ENCODE data around the gene CFAP410. TPM values are rescaled to one million over a fixed set of nuclear protein-coding genes. Genes with fewer than 3 reads are reported as not detected.
"Not testable (repeated sequence)": the region's sequence is repeated elsewhere in the genome, so short reads cannot be mapped to it uniquely, and the experiment has no call there.

CFAP410 gene
- total RNA-seq, 2 donors from 2014 or later = 33.1 to 35.7 TPM

DNA sequence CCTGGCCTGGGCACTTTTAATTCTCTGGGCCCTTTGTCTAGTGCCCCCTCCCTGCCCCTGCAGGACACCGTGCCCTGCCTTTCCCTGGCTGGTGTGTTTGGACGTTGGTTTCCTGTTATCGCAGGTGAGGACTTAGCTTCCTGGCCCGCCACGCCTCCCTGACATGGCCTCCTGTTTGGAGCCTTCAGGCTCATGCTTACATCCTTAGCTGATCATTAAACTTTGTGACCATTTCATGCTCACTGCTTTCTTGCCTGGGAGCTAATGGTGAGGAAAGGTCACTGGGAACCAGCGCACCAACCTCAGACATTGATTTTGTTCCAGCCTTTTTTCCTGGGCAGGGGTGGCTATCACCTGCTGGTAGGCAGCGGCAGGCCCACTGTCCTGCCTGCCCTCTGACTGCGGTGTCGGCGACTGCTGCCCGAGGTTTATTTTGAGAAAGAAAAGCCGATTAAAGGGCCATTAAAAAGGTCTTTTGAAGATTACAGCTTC lies 35.7 kb downstream of the CFAP410 start:
- H3K4me1 Mint-ChIP-seq = peaks cover 25% of the 10 kb centered on the region
- DNase-seq = no peak
- peaks cover 15% of the 10 kb centered on the region for H3K36me3 Mint-ChIP-seq (ENCODE audit: low read depth)
- H3K36me3 ChIP-seq (ENCODE audit: control insufficient read depth, insufficient read depth, low read length) = peaks cover 25% of the 10 kb centered on the region
- 91 to 94% methylated on average over 8 to 12 of the region's 12 CpGs for WGBS, 2 experiments (ENCODE audit: insufficient coverage in 1 of 2, insufficient read length in 1 of 2)
- H3K27me3 ChIP-seq (ENCODE audit: control insufficient read depth, insufficient read depth, low read length, poor library complexity, severe bottlenecking) = no peaks in the 10 kb centered on the region
- peak overlapping the region; percentile 50 for H3K27ac Mint-ChIP-seq
- no peak overlapping the region for H3K4me3 ChIP-seq (ENCODE audit: low read length)
- H3K27ac ChIP-seq (ENCODE audit: low read depth, low read length) = peak overlapping the region; percentile 62
- TF ChIP-seq, protein P1, sequence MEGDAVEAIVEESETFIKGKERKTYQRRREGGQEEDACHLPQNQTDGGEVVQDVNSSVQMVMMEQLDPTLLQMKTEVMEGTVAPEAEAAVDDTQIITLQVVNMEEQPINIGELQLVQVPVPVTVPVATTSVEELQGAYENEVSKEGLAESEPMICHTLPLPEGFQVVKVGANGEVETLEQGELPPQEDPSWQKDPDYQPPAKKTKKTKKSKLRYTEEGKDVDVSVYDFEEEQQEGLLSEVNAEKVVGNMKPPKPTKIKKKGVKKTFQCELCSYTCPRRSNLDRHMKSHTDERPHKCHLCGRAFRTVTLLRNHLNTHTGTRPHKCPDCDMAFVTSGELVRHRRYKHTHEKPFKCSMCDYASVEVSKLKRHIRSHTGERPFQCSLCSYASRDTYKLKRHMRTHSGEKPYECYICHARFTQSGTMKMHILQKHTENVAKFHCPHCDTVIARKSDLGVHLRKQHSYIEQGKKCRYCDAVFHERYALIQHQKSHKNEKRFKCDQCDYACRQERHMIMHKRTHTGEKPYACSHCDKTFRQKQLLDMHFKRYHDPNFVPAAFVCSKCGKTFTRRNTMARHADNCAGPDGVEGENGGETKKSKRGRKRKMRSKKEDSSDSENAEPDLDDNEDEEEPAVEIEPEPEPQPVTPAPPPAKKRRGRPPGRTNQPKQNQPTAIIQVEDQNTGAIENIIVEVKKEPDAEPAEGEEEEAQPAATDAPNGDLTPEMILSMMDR (conservative IDR thresholded peaks at IDR 0.05) = no peak
- H3K4me1 ChIP-seq (ENCODE audit: control insufficient read depth, insufficient read depth, low read length) = peaks cover 13% of the 10 kb centered on the region
- H3K9ac ChIP-seq (ENCODE audit: extremely low read depth, low read length, poor library complexity, severe bottlenecking) = no peak overlapping the region
- no peaks in the 10 kb centered on the region for H3K9me3 ChIP-seq (ENCODE audit: control insufficient read depth, low read length)
- H3K4me3 Mint-ChIP-seq = peak overlapping the region; percentile 67
- H3K9me3 Mint-ChIP-seq = no peaks in the 10 kb centered on the region
- peaks cover 2% of the 10 kb centered on the region for H3K27me3 Mint-ChIP-seq (ENCODE audit: insufficient read depth)

DNA sequence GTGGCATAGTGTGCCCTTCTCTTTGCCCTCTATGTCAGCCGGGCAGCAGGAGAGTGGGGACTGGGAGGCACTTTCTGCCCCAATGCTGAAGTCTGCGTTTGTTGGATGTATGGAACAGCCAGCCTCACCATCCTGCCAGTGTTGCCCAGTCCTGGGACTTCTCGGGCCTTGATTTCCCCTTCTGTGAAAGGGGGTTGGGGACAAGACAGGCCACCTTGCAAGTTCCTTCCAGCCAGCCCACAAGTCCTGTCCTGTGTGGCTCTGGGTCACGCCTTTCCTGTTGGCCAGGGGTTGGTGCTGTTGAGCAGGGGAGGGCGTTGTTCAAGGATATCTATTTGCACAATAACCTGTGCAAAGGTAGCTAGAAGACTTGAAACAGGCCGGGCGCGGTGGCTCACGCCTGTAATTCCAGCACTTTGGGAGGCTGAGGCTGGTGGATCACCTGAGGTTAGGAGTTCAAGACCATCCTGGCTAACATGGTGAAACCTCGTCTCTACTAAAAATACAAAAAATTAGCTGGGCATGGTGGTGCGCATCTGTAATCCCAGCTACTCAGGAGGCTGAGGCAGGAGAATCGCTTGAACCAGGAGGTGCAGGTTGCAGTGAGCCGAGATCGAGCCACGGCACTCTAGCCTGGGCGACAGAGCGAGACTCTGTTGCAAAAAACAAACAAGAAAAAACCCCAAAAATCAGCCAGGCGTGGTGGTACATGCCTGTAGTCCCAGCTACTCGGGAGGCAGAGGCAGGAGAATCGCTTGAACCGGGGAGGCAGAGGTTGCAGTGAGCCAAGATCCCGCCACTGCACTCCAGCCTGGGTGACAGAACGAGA lies 36.4 kb downstream of the CFAP410 start:
- Histone ChIP-seq H3K4me3 (ENCODE audit: low read length) (peak overlapping the region; percentile 89), H3K36me3 (ENCODE audit: control insufficient read depth, insufficient read depth, low read length) (peaks cover 19% of the 10 kb centered on the region), H3K4me1 (ENCODE audit: control insufficient read depth, insufficient read depth, low read length) (peaks cover 13% of the 10 kb centered on the region)
- H3K27ac ChIP-seq (ENCODE audit: low read depth, low read length); H3K9ac ChIP-seq (ENCODE audit: extremely low read depth, low read length, poor library complexity, severe bottlenecking); H3K9me3 ChIP-seq (ENCODE audit: control insufficient read depth, low read length); H3K27ac Mint-ChIP-seq; H3K27me3 ChIP-seq (ENCODE audit: control insufficient read depth, insufficient read depth, low read length, poor library complexity, severe bottlenecking); H3K9me3 Mint-ChIP-seq; H3K36me3 Mint-ChIP-seq (ENCODE audit: low read depth); H3K27me3 Mint-ChIP-seq (ENCODE audit: insufficient read depth): not testable (repeated sequence)
- peak; percentile 75 for DNase-seq
- 88 to 94% methylated on average over 7 to 23 of the region's 23 CpGs for WGBS, 2 experiments (ENCODE audit: insufficient coverage in 1 of 2, insufficient read length in 1 of 2)
- Mint-ChIP-seq H3K4me3 (peak overlapping the region; percentile 67), H3K4me1 (peaks cover 25% of the 10 kb centered on the region)
- TF ChIP-seq, protein P1 (conservative IDR thresholded peaks at IDR 0.05) = peak; percentile 55

DNA sequence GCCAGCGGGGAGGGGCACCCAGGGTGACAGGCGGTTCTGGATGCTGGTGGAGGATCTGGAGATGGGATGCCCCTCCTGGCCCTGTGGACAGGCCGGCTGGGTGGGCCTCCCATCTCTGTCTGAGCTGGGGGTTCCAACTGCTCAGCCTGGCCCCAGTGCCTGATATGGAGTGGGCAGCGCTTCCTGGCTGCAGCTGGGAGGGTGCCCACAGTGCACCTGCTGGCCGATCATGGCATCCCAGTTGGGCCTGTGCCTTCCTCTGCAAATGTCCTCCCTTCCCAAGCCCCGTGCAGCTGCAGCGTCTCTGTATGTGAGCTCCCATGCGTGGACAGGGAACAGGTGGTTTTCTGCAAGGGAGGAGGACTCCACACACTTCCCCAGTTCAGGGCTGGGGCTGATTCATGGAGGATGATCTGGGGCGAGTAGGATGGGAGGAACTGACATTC lies 37.2 kb downstream of the CFAP410 start:
- Mint-ChIP-seq H3K27ac (no peak overlapping the region), H3K4me3 (peak overlapping the region; percentile 67), H3K27me3 (ENCODE audit: insufficient read depth) (peaks cover 2% of the 10 kb centered on the region), H3K36me3 (ENCODE audit: low read depth) (peaks cover 4% of the 10 kb centered on the region), H3K4me1 (peaks cover 25% of the 10 kb centered on the region), H3K9me3 (no peaks in the 10 kb centered on the region)
- Histone ChIP-seq H3K36me3 (ENCODE audit: control insufficient read depth, insufficient read depth, low read length) (peaks cover 11% of the 10 kb centered on the region), H3K27me3 (ENCODE audit: control insufficient read depth, insufficient read depth, low read length, poor library complexity, severe bottlenecking) (no peaks in the 10 kb centered on the region), H3K9ac (ENCODE audit: extremely low read depth, low read length, poor library complexity, severe bottlenecking) (no peak overlapping the region), H3K27ac (ENCODE audit: low read depth, low read length) (no peak overlapping the region), H3K4me1 (ENCODE audit: control insufficient read depth, insufficient read depth, low read length) (peaks cover 13% of the 10 kb centered on the region), H3K9me3 (ENCODE audit: control insufficient read depth, low read length) (no peaks in the 10 kb centered on the region), H3K4me3 (ENCODE audit: low read length) (peak overlapping the region; percentile 89)
- TF ChIP-seq, protein P1 (conservative IDR thresholded peaks at IDR 0.05) = peak; percentile 34
- 92 to 94% methylated on average over 9 of the region's 9 CpGs for WGBS, 2 experiments (ENCODE audit: insufficient coverage in 1 of 2, insufficient read length in 1 of 2)
- DNase-seq = no peak
